Gastroesophageal sphincter (tissue), 4 donors: Measurements from ENCODE around the gene ROR1. TPM values are rescaled to one million over a fixed set of nuclear protein-coding genes. Genes with fewer than 3 reads are reported as not detected.

Source experiments
- ATAC-seq: fragments of 150-250 bp; one replicate; pipeline ENCODE4 v1.9.1; 2016; ENCODE audit warnings: mild to moderate bottlenecking, moderate library complexity
- H3K27ac ChIP-seq, 4 donors: fragments of 200-600 bp; sonication (generic) in 3 of 4; 1 replicate in 3 of 4; 2 replicates in 1 of 4; pipeline ENCODE4 v1.5.1; 2016 to 2019
- H3K27me3 ChIP-seq: fragments of 200-600 bp; sonication (generic); one replicate; pipeline ENCODE4 v1.5.1; 2019
- H3K36me3 ChIP-seq, 2 donors: fragments of 200-600 bp; sonication (generic); one replicate each; pipeline ENCODE4 v1.5.1; 2019; ENCODE audit warnings: control low read depth in 1 of 2
- H3K4me1 ChIP-seq, 3 donors: fragments of 200-600 bp; sonication (generic); 1 replicate in 2 of 3; 2 replicates in 1 of 3; pipeline ENCODE4 v1.5.1; 2016 to 2019; ENCODE audit warnings: control low read depth in 2 of 3
- H3K4me3 ChIP-seq, 2 donors: fragments of 200-600 bp; sonication (generic); one replicate each; pipeline ENCODE4 v1.5.1; 2019; ENCODE audit warnings: mild to moderate bottlenecking in 1 of 2, moderate library complexity in 1 of 2
- H3K9me3 ChIP-seq, 3 donors: fragments of 200-600 bp; sonication (generic); one replicate each; pipeline ENCODE4 v1.5.1; 2017 to 2019; ENCODE audit warnings: control low read depth in 2 of 3
- CTCF ChIP-seq, 4 experiments: fragments of 200-600 bp in 2 of 4; fragments of 450-650 bp in 2 of 4; sonication (generic) in 1 of 4; IDR thresholded peaks; one replicate each; pipeline ENCODE4 v1.5.1; 2017 to 2019; ENCODE audit warnings: antibody characterized with exemption in 4 of 4, mild to moderate bottlenecking in 2 of 4, moderate library complexity in 2 of 4
- EP300 ChIP-seq: sonication (generic); formaldehyde crosslinking; IDR thresholded peaks from one replicate; pipeline ENCODE4 v1.6.1; 2017; ENCODE audit warnings: antibody characterized with exemption, mild to moderate bottlenecking
- POLR2A ChIP-seq, 2 donors: fragments of 450-650 bp; IDR thresholded peaks; one replicate each; pipeline ENCODE4 v1.6.1; 2017; ENCODE audit warnings: antibody characterized with exemption in 2 of 2, mild to moderate bottlenecking in 2 of 2, moderate library complexity in 1 of 2
- POLR2AphosphoS5 ChIP-seq: sonication (generic); formaldehyde crosslinking; IDR thresholded peaks from one replicate; pipeline ENCODE4 v1.6.1; 2017; ENCODE audit warnings: antibody characterized with exemption
- WGBS, 2 donors: methylation state at CpG; one replicate each; pipeline ENCODE4 v1.1.5; 2018; ENCODE audit warnings: low coverage in 1 of 2; 5-methylcytosine and 5-hydroxymethylcytosine counted together
- total RNA-seq, 4 donors: library from RNA; depleted of rRNA; stranded (reverse); fragments of >200 nt; gene quantifications; one replicate each; pipeline ENCODE4 v1.1.0, GENCODE V29; 2016

Gene ROR1
- total RNA-seq, 4 donors from 2014 or later, result 5.0 to 38.0 (median 8.3) TPM

GRCh38 chr1:64004451-64005025 lies 230.7 kb downstream of the ROR1 start:
- no peak for ATAC-seq
- H3K27ac ChIP-seq, result no peak overlapping the region
- H3K4me1 ChIP-seq, result peaks cover 0 to 11% (median 0%) of the 10 kb centered on the region in 3 donors
- no peaks in the 10 kb centered on the region for H3K9me3 ChIP-seq
- H3K36me3 ChIP-seq, result no peaks in the 10 kb centered on the region
- H3K4me3 ChIP-seq, result no peak overlapping the region
- TF ChIP-seq POLR2A (IDR thresholded peaks at IDR 0.05), result no peak
- no peak for TF ChIP-seq EP300
- no peak for TF ChIP-seq CTCF (IDR thresholded peaks at IDR 0.05)
- no peak for TF ChIP-seq POLR2AphosphoS5
- 79 to 87% methylated on average over 3 to 5 of the region's 8 CpGs for WGBS, 2 donors
- H3K27me3 ChIP-seq, result no peaks in the 10 kb centered on the region

- no peak for TF ChIP-seq EP300
- TF ChIP-seq POLR2A (IDR thresholded peaks at IDR 0.05), result no peak
- no peak for TF ChIP-seq POLR2AphosphoS5
- TF ChIP-seq CTCF (IDR thresholded peaks at IDR 0.05), result no peak
- no peak overlapping the region for H3K27ac ChIP-seq
- no peaks in the 10 kb centered on the region for H3K27me3 ChIP-seq
- no peak overlapping the region for H3K4me3 ChIP-seq
- WGBS, 2 donors, result 34 to 40% methylated on average over 3 of the region's 3 CpGs
- H3K9me3 ChIP-seq, result no peaks in the 10 kb centered on the region
- H3K4me1 ChIP-seq, result peaks cover 0 to 11% (median 0%) of the 10 kb centered on the region in 3 donors
- no peak for ATAC-seq
- H3K36me3 ChIP-seq, result no peaks in the 10 kb centered on the region
Measured at GRCh38 chr1:64005801-64006200, 232.0 kb downstream of the ROR1 start.

GRCh38 chr1:64006276-64007051 lies 232.6 kb downstream of the ROR1 start:
- TF ChIP-seq CTCF (IDR thresholded peaks at IDR 0.05), result no peak
- peaks cover 0 to 11% (median 0%) of the 10 kb centered on the region in 3 donors for H3K4me1 ChIP-seq
- H3K27me3 ChIP-seq, result no peaks in the 10 kb centered on the region
- H3K36me3 ChIP-seq, result no peaks in the 10 kb centered on the region
- H3K27ac ChIP-seq, result no peak overlapping the region
- no peak overlapping the region for H3K4me3 ChIP-seq
- no peaks in the 10 kb centered on the region for H3K9me3 ChIP-seq
- peak; percentile 58 for ATAC-seq
- 62 to 73% methylated on average over 6 to 8 of the region's 8 CpGs for WGBS, 2 donors

- H3K4me1 ChIP-seq, result peaks cover 0 to 11% (median 0%) of the 10 kb centered on the region in 3 donors
- no peak overlapping the region for H3K27ac ChIP-seq
- no peak for TF ChIP-seq EP300
- no peak for TF ChIP-seq CTCF (IDR thresholded peaks at IDR 0.05)
- no peak for TF ChIP-seq POLR2A (IDR thresholded peaks at IDR 0.05)
- TF ChIP-seq POLR2AphosphoS5, result no peak
- H3K36me3 ChIP-seq, result peaks cover 0 to 5% of the 10 kb centered on the region in 2 donors
- H3K9me3 ChIP-seq, result no peaks in the 10 kb centered on the region
- no peaks in the 10 kb centered on the region for H3K27me3 ChIP-seq
- 79 to 82% methylated on average over 1 of the region's 1 CpG for WGBS, 2 donors
- H3K4me3 ChIP-seq, result no peak overlapping the region
- ATAC-seq, result no peak
Measured at GRCh38 chr1:64010316-64010715, 236.5 kb downstream of the ROR1 start.

- no peaks in the 10 kb centered on the region for H3K9me3 ChIP-seq
- no peaks in the 10 kb centered on the region for H3K4me1 ChIP-seq
- H3K27ac ChIP-seq, result no peak overlapping the region
- H3K27me3 ChIP-seq, result no peaks in the 10 kb centered on the region
- no peak for ATAC-seq
- H3K4me3 ChIP-seq, result no peak overlapping the region
- TF ChIP-seq CTCF (IDR thresholded peaks at IDR 0.05), result no peak
- TF ChIP-seq EP300, result no peak
- WGBS, 2 donors, result 83 to 96% methylated on average over 3 to 4 of the region's 4 CpGs
- peaks cover 0 to 5% of the 10 kb centered on the region in 2 donors for H3K36me3 ChIP-seq
Measured at GRCh38 chr1:64013395-64013794, 239.6 kb downstream of the ROR1 start.
